B cell (primary cell): ENCODE results near the gene RMI2. TPM values are rescaled to one million over a fixed set of nuclear protein-coding genes. Genes with fewer than 3 reads are reported as not detected.

Experiments
- ATAC-seq: fragments of 200-7000 bp; cut with Tn5 transposase; one replicate; pipeline ENCODE4 v1.10.0; 2021; ENCODE audit warnings: low read depth, mild to moderate bottlenecking, moderate number of reproducible peaks, moderate library complexity
- CTCF ChIA-PET: fragments of 350-600 bp; sonication (Branson Sonifier 250); formaldehyde crosslinking; loops from one replicate; lab custom pipeline; 2021; ENCODE audit warnings: antibody characterized with exemption, inconsistent platforms; lab: Charles Lee
- POLR2A ChIA-PET: fragments of 350-600 bp; sonication (Branson Sonifier 250); formaldehyde crosslinking; loops from one replicate; lab custom pipeline; 2021; ENCODE audit warnings: antibody characterized with exemption; lab: Charles Lee
- DNase-seq: peaks from one replicate; pipeline ENCODE4 v3.0.0; 2013
- H2AFZ ChIP-seq: 2 replicates; pipeline ENCODE4 v1.6.1; 2012; ENCODE audit warnings: mild to moderate bottlenecking, low read depth, low read length; ENCODE audit not compliant: insufficient read depth, poor library complexity, severe bottlenecking
- H3K27ac ChIP-seq, 2 donors: 1 replicate in 1 of 2; 2 replicates in 1 of 2; pipeline ENCODE4 v1.5.1; 2012 to 2013; ENCODE audit warnings: low read length in 2 of 2, mild to moderate bottlenecking in 2 of 2, moderate library complexity in 1 of 2
- H3K27me3 ChIP-seq, 4 experiments: fragments of 200-600 bp in 1 of 4; sonication (generic) in 1 of 4; replicated peaks in 1 of 4; 1 replicate in 2 of 4; 2 replicates in 2 of 4; pipeline versions ENCODE4 v1.6.1 to v1.7.0; 2013 to 2016; ENCODE audit warnings: low read length in 3 of 4, mild to moderate bottlenecking in 2 of 4, mixed read lengths in 1 of 4, moderate library complexity in 1 of 4; ENCODE audit not compliant: insufficient read depth in 4 of 4, control insufficient read depth in 3 of 4; ENCODE audit errors: control extremely low read depth in 1 of 4
- H3K36me3 ChIP-seq, 2 experiments: replicated peaks in 1 of 2; 1 replicate in 1 of 2; 2 replicates in 1 of 2; pipeline versions ENCODE4 v1.6.1 to v1.7.1; 2013; ENCODE audit warnings: low read length in 1 of 2; ENCODE audit not compliant: insufficient read depth in 2 of 2, control insufficient read depth in 1 of 2; ENCODE audit errors: control extremely low read depth in 1 of 2, extremely low read depth in 1 of 2
- H3K4me1 ChIP-seq, 2 donors: fragments of 200-600 bp in 1 of 2; sonication (generic) in 1 of 2; 1 replicate in 1 of 2; 2 replicates in 1 of 2; pipeline versions ENCODE4 v1.5.1 to v1.6.1; 2013 to 2017; ENCODE audit warnings: low read length in 2 of 2; ENCODE audit not compliant: control insufficient read depth in 2 of 2, insufficient read depth in 2 of 2
- H3K4me2 ChIP-seq: replicated peaks from 2 replicates; pipeline ENCODE3; 2012; ENCODE audit warnings: mild to moderate bottlenecking, low read depth, low read length; ENCODE audit not compliant: poor library complexity, severe bottlenecking
- H3K4me3 ChIP-seq, 5 experiments: fragments of 200-600 bp in 1 of 5; sonication (generic) in 1 of 5; 1 replicate in 3 of 5; 2 replicates in 2 of 5; pipeline versions ENCODE4 v1.5.1 to v1.7.0; 2011 to 2016; ENCODE audit warnings: low read length in 4 of 5, mild to moderate bottlenecking in 4 of 5, low read depth in 2 of 5, control low read depth in 1 of 5, moderate library complexity in 1 of 5; ENCODE audit not compliant: insufficient read depth in 1 of 5; ENCODE audit errors: control extremely low read depth in 1 of 5, extremely low read depth in 1 of 5
- H3K79me2 ChIP-seq: fragments of 200-600 bp; sonication (generic); one replicate; pipeline ENCODE4 v1.6.0; 2016; ENCODE audit warnings: low read length; ENCODE audit not compliant: control insufficient read depth, insufficient read depth
- H3K9ac ChIP-seq: fragments of 200-600 bp; sonication (generic); 2 replicates; pipeline ENCODE4 v1.6.1; 2017; ENCODE audit warnings: mild to moderate bottlenecking, low read length, moderate library complexity
- H3K9me3 ChIP-seq, 3 donors: one replicate each; pipeline versions ENCODE4 v1.6.1 to v1.7.1; 2013; ENCODE audit warnings: low read length in 2 of 3; ENCODE audit not compliant: control insufficient read depth in 2 of 3, insufficient read depth in 1 of 3; ENCODE audit errors: control extremely low read depth in 1 of 3
- H4K20me1 ChIP-seq: 2 replicates; pipeline ENCODE4 v1.6.0; 2012; ENCODE audit warnings: mild to moderate bottlenecking, low read length; ENCODE audit not compliant: insufficient read depth, control insufficient read depth, poor library complexity, severe bottlenecking
- H3K27ac Mint-ChIP-seq: one replicate; pipeline ENCODE4 v1.8.0; 2021; ENCODE audit warnings: mixed read lengths
- H3K27me3 Mint-ChIP-seq: one replicate; pipeline ENCODE4 v1.8.0; 2021; ENCODE audit warnings: mixed read lengths
- H3K4me1 Mint-ChIP-seq: one replicate; pipeline ENCODE4 v1.8.0; 2021; ENCODE audit warnings: mixed read lengths
- H3K4me3 Mint-ChIP-seq: one replicate; pipeline ENCODE4 v1.8.0; 2021; ENCODE audit warnings: mixed read lengths
- H3K9me3 Mint-ChIP-seq: one replicate; pipeline ENCODE4 v1.8.0; 2022; ENCODE audit warnings: mixed read lengths; ENCODE audit not compliant: insufficient read depth
- CTCF ChIP-seq: fragments of 200-600 bp; IDR thresholded peaks from one replicate; pipeline ENCODE4 v1.8.0; 2022; ENCODE audit warnings: antibody characterized with exemption, mild to moderate bottlenecking
- EZH2 ChIP-seq: IDR thresholded peaks from 2 replicates; pipeline ENCODE4 v1.6.1; 2012; ENCODE audit warnings: borderline replicate concordance, low read depth, mild to moderate bottlenecking, moderate library complexity, low read length; ENCODE audit not compliant: insufficient read depth, poor library complexity, severe bottlenecking
- WGBS: methylation state at CpG from one replicate; pipeline ENCODE4 v1.1.5; 2013; ENCODE audit warnings: missing lambda C conversion rate; ENCODE audit not compliant: insufficient coverage; 5-methylcytosine and 5-hydroxymethylcytosine counted together
- intact Hi-C: fragments of 100-400 bp; cut with micrococcal nuclease; formaldehyde crosslinking; loops from one replicate; pipeline ENCODE4 v1.10.0; 2022
- polyA plus RNA-seq: library from polyadenylated mRNA; depleted of rRNA; stranded (reverse); fragments of >200 nt; gene quantifications from 2 replicates; pipeline ENCODE4 v1.2.3, GENCODE V29; 2012
- total RNA-seq, 2 donors: library from RNA; stranded (reverse); fragments of 120-200 nt in 1 of 2; gene quantifications; 1 replicate in 1 of 2; 2 replicates in 1 of 2; pipeline versions ENCODE4 v1.2.3 to v1.2.4, GENCODE V29; 2013 to 2022

The RMI2 gene
- total and polyA plus RNA-seq, 2 donors (not counting 1 experiment from before 2014, with no cell fraction given), result 2.3 to 27.0 TPM

DNA sequence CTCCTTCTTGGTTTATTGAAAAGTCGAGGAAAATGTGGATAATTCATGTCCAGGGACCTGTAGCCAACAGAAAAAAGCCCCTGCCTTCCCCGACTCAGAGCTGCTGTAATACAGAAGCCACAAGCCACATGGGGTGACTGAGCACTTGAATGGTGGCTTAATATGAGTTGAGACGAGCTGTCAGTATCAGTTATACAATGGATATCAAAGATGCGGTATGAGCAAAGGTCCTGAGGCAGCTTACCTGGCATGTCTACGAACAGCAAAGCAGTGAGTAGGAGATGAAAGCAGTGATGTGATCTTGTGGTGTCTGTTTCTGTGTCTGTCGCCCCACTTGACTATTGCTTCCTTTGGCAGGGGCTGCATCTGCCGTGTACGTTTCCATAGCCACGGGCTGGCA lies 12.2 kb upstream of the RMI2 start:
- ATAC-seq (no peak), DNase-seq (no peak)
- Histone ChIP-seq H3K27me3 (no peaks in the 10 kb centered on the region), H3K36me3 (no peaks in the 10 kb centered on the region), H3K79me2 (no peaks in the 10 kb centered on the region), H3K4me3 (no peak overlapping the region), H4K20me1 (no peaks in the 10 kb centered on the region), H3K4me1 (peaks cover 25 to 26% of the 10 kb centered on the region in 2 donors), H3K9ac (no peak overlapping the region), H3K4me2 (no peak overlapping the region), H3K9me3 (no peaks in the 10 kb centered on the region), H3K27ac (no peak overlapping the region), H2AFZ (no peak overlapping the region)
- 94% methylated on average over 7 of the region's 9 CpGs for WGBS
- Mint-ChIP-seq H3K27ac (peak overlapping the region; percentile 47), H3K4me3 (no peak overlapping the region), H3K4me1 (peaks cover 30% of the 10 kb centered on the region), H3K9me3 (no peaks in the 10 kb centered on the region), H3K27me3 (no peaks in the 10 kb centered on the region)
- ChIA-PET CTCF (interaction anchor here (0.7 to 1.3 kb wide), 4 partner anchors 25 to 362 kb away, joined by 3 to 4 read pairs (median 4); partner anchors contain the start of gene SOCS1), POLR2A (interaction anchor here (1.3 to 1.8 kb wide), 3 partner anchors 10 to 35 kb away, joined by 4 to 5 read pairs (median 4); no protein-coding TSS in a partner anchor)
- TF ChIP-seq CTCF (no peak), EZH2 (no peak)
- intact Hi-C loops, result no loop called here

- DNase-seq (no peak), ATAC-seq (no peak)
- CTCF ChIA-PET, result interaction anchor here (1.0 to 1.3 kb wide), 3 partner anchors 21 to 78 kb away, joined by 4 read pairs; partner anchors contain the start of gene SOCS1
- no peak overlapping the region for H3K27ac ChIP-seq
- H4K20me1 ChIP-seq, result no peaks in the 10 kb centered on the region
- H3K9ac ChIP-seq, result no peak overlapping the region
- Mint-ChIP-seq H3K27me3 (no peaks in the 10 kb centered on the region), H3K9me3 (no peaks in the 10 kb centered on the region), H3K4me1 (peaks cover 26% of the 10 kb centered on the region), H3K4me3 (no peak overlapping the region), H3K27ac (peak overlapping the region; percentile 41)
- no peak overlapping the region for H2AFZ ChIP-seq
- no peak overlapping the region for H3K4me3 ChIP-seq
- H3K27me3 ChIP-seq, result no peaks in the 10 kb centered on the region
- no peaks in the 10 kb centered on the region for H3K9me3 ChIP-seq
- 93% methylated on average over 6 of the region's 8 CpGs for WGBS
- intact Hi-C loops, result no loop called here
- POLR2A ChIA-PET, result interaction anchor here (0.6 to 1.8 kb wide), 3 partner anchors 10 to 355 kb away, joined by 3 to 4 read pairs (median 4); no protein-coding TSS in a partner anchor
- no peak for TF ChIP-seq EZH2
- TF ChIP-seq CTCF, result no peak
- H3K79me2 ChIP-seq, result no peaks in the 10 kb centered on the region
- no peaks in the 10 kb centered on the region for H3K36me3 ChIP-seq
- peaks cover 19% of the 10 kb centered on the region in 2 donors for H3K4me1 ChIP-seq
- H3K4me2 ChIP-seq, result no peak overlapping the region
Observed at GRCh38 chr16:11333702-11334101, 11.6 kb upstream of the RMI2 start.
